ENCODE measurements around the gene ITGA4.

ITGA4 gene

GRCh38 chr2:181472990-181473389, 15.8 kb downstream of the ITGA4 start:
- peaks cover 15% of the 10 kb centered on the region for H3K36me3 ChIP-seq (ENCODE audit: insufficient read depth, low read length)
- no peaks in the 10 kb centered on the region for H3K27me3 ChIP-seq (ENCODE audit: control insufficient read depth, insufficient read depth, low read length)
- H3K4me3 ChIP-seq (ENCODE audit: low read length): no peak overlapping the region
- no peak overlapping the region for H3K9ac ChIP-seq (ENCODE audit: low read depth, low read length)
- H3K4me2 ChIP-seq (ENCODE audit: low read length): no peak overlapping the region
- H3K4me1 ChIP-seq (ENCODE audit: control insufficient read depth, insufficient read depth, low read length): peaks cover 3% of the 10 kb centered on the region
- H3K9me3 ChIP-seq (replicated peaks; ENCODE audit: low read length): no peaks in the 10 kb centered on the region

GRCh38 chr2:181474222-181474881, 17.2 kb downstream of the ITGA4 start:
- Histone ChIP-seq H3K4me1 (ENCODE audit: control insufficient read depth, insufficient read depth, low read length) (peaks cover 3% of the 10 kb centered on the region), H3K36me3 (ENCODE audit: insufficient read depth, low read length) (peaks cover 15% of the 10 kb centered on the region), H3K9ac (ENCODE audit: low read depth, low read length) (no peak overlapping the region)

DNA sequence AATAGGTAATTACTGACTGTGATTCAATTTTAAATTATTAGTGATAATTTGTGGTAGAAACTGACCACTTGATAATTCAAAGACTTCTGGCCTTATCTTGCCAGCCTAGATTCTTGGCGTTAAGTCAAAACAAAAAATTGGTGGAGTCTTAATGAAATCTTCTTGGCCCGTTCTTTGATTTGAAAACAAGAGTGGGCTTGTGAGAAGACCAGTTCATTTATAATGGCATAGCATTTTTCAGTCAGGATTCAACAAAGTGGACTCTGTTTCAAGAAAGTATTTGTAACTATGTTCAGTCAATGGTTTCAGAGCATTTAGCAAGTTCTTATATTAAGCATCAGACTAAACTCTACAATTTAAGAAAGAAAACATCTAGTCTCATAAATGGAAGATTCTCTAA, 26.0 kb downstream of the ITGA4 start:
- Histone ChIP-seq H3K4me3 (ENCODE audit: low read length) (no peak overlapping the region), H3K4me2 (ENCODE audit: low read length) (no peak overlapping the region), H3K27me3 (ENCODE audit: control insufficient read depth, insufficient read depth, low read length) (no peaks in the 10 kb centered on the region), H3K9me3 (replicated peaks; ENCODE audit: low read length) (no peaks in the 10 kb centered on the region), H3K9ac (ENCODE audit: low read depth, low read length) (no peak overlapping the region), H3K4me1 (ENCODE audit: control insufficient read depth, insufficient read depth, low read length) (no peaks in the 10 kb centered on the region), H3K36me3 (ENCODE audit: insufficient read depth, low read length) (peaks cover 38% of the 10 kb centered on the region)

More at GRCh38 chr2:181474222-181474881, 17.2 kb downstream of the ITGA4 start:
- H3K4me3 ChIP-seq (ENCODE audit: low read length): no peak overlapping the region
- no peaks in the 10 kb centered on the region for H3K27me3 ChIP-seq (ENCODE audit: control insufficient read depth, insufficient read depth, low read length)
- H3K4me2 ChIP-seq (ENCODE audit: low read length): no peak overlapping the region
- H3K9me3 ChIP-seq (replicated peaks; ENCODE audit: low read length): no peaks in the 10 kb centered on the region

GRCh38 chr2:181483876-181484275, 26.7 kb downstream of the ITGA4 start:
- peaks cover 38% of the 10 kb centered on the region for H3K36me3 ChIP-seq (ENCODE audit: insufficient read depth, low read length)
- no peak overlapping the region for H3K4me2 ChIP-seq (ENCODE audit: low read length)
- no peak overlapping the region for H3K4me3 ChIP-seq (ENCODE audit: low read length)
- no peaks in the 10 kb centered on the region for H3K4me1 ChIP-seq (ENCODE audit: control insufficient read depth, insufficient read depth, low read length)
- no peak overlapping the region for H3K9ac ChIP-seq (ENCODE audit: low read depth, low read length)
- H3K27me3 ChIP-seq (ENCODE audit: control insufficient read depth, insufficient read depth, low read length): no peaks in the 10 kb centered on the region
- no peaks in the 10 kb centered on the region for H3K9me3 ChIP-seq (replicated peaks; ENCODE audit: low read length)

GRCh38 chr2:181484851-181485637, 27.9 kb downstream of the ITGA4 start:
- peaks cover 38% of the 10 kb centered on the region for H3K36me3 ChIP-seq (ENCODE audit: insufficient read depth, low read length)
- H3K9ac ChIP-seq (ENCODE audit: low read depth, low read length): no peak overlapping the region
- no peaks in the 10 kb centered on the region for H3K9me3 ChIP-seq (replicated peaks; ENCODE audit: low read length)
- H3K4me1 ChIP-seq (ENCODE audit: control insufficient read depth, insufficient read depth, low read length): no peaks in the 10 kb centered on the region
- H3K4me3 ChIP-seq (ENCODE audit: low read length): no peak overlapping the region
- H3K27me3 ChIP-seq (ENCODE audit: control insufficient read depth, insufficient read depth, low read length): no peaks in the 10 kb centered on the region
- H3K4me2 ChIP-seq (ENCODE audit: low read length): no peak overlapping the region

DNA sequence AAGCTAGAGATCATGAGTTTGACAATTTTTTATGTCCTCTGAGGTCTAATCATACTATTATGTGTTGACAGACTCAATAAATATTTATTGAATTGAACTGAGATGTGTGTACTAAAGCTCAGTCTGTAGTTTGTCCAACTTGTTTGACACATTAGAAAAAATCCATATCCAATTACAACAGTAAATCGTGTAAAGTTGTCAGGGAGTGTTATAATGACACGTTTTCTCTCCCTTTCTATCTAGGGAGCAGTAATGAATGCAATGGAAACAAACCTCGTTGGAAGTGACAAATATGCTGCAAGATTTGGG, 28.4 kb downstream of the ITGA4 start:
- Histone ChIP-seq H3K9ac (ENCODE audit: low read depth, low read length) (no peak overlapping the region), H3K4me3 (ENCODE audit: low read length) (no peak overlapping the region), H3K27me3 (ENCODE audit: control insufficient read depth, insufficient read depth, low read length) (no peaks in the 10 kb centered on the region), H3K4me1 (ENCODE audit: control insufficient read depth, insufficient read depth, low read length) (no peaks in the 10 kb centered on the region), H3K9me3 (replicated peaks; ENCODE audit: low read length) (no peaks in the 10 kb centered on the region), H3K36me3 (ENCODE audit: insufficient read depth, low read length) (peaks cover 38% of the 10 kb centered on the region), H3K4me2 (ENCODE audit: low read length) (no peak overlapping the region)

GRCh38 chr2:181499231-181499630, 42.0 kb downstream of the ITGA4 start:
- Histone ChIP-seq H3K4me2 (ENCODE audit: low read length) (no peak overlapping the region), H3K27me3 (ENCODE audit: control insufficient read depth, insufficient read depth, low read length) (no peaks in the 10 kb centered on the region), H3K36me3 (ENCODE audit: insufficient read depth, low read length) (peaks cover 13% of the 10 kb centered on the region), H3K9ac (ENCODE audit: low read depth, low read length) (no peak overlapping the region), H3K4me1 (ENCODE audit: control insufficient read depth, insufficient read depth, low read length) (no peaks in the 10 kb centered on the region), H3K4me3 (ENCODE audit: low read length) (no peak overlapping the region), H3K9me3 (replicated peaks; ENCODE audit: low read length) (no peaks in the 10 kb centered on the region)

DNA sequence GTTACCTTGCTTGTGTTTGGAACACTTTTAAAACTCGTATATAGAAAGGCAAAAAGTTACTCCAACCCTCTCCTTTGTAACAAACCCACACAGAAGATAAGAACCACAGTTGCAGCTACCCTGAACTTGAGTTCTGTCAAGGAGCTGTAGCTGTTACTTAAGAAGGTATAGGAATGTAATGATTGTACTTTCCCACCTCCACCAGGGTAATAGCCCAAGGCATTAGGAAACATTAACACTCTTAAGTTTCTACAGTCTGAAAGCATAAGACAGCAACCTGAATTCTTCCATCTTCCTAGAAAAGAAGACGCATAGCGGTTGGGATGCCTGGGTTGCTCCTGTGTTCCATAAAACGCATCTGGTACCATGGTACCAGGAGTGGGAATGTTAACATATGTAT, 43.0 kb downstream of the ITGA4 start:
- Histone ChIP-seq H3K9me3 (replicated peaks; ENCODE audit: low read length) (no peaks in the 10 kb centered on the region), H3K27me3 (ENCODE audit: control insufficient read depth, insufficient read depth, low read length) (no peaks in the 10 kb centered on the region), H3K4me1 (ENCODE audit: control insufficient read depth, insufficient read depth, low read length) (no peaks in the 10 kb centered on the region), H3K36me3 (ENCODE audit: insufficient read depth, low read length) (peaks cover 13% of the 10 kb centered on the region), H3K4me3 (ENCODE audit: low read length) (no peak overlapping the region), H3K4me2 (ENCODE audit: low read length) (no peak overlapping the region), H3K9ac (ENCODE audit: low read depth, low read length) (no peak overlapping the region)

DNA sequence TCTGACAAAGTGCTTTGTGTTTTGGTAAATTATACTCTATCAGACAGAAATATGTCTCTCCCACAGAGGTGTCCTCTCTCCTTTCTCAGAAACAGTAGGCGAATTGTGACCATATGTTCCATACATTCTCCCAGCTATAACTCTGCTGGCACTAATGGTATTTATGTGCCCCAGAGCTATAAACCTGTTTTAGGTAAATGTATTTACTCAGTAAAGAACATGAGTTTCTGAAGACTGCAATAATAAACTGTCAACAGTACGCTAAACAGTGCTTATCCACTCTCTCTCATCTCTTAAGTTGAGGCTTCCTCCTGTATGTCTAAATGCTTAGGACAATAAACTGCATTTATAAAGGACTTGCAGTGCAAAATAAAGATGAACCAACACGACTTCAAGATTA, 58.5 kb downstream of the ITGA4 start:
- Histone ChIP-seq H3K4me1 (ENCODE audit: control insufficient read depth, insufficient read depth, low read length) (no peaks in the 10 kb centered on the region), H3K4me3 (ENCODE audit: low read length) (no peak overlapping the region), H3K36me3 (ENCODE audit: insufficient read depth, low read length) (peaks cover 26% of the 10 kb centered on the region), H3K9ac (ENCODE audit: low read depth, low read length) (no peak overlapping the region), H3K4me2 (ENCODE audit: low read length) (no peak overlapping the region), H3K9me3 (replicated peaks; ENCODE audit: low read length) (no peaks in the 10 kb centered on the region), H3K27me3 (ENCODE audit: control insufficient read depth, insufficient read depth, low read length) (no peaks in the 10 kb centered on the region)

DNA sequence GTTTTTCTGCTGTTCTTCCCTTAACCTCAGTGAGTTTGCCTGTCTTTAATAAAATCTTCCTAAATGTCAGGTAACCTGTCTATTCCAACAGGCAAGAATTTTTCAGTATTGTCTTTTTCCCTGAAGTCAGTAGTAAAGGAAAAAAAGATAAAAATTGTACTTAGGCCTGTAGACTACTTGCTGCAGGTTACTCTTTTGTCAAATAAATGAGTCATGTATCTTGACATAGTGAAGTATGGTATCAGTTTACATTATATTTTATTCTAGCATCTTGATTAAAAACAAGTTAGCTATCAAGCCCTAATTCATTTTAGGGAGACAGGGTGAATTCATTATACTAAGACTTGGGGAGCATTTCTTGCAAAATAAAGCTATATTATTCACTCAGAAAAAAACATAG, 59.8 kb downstream of the ITGA4 start:
- Histone ChIP-seq H3K9me3 (replicated peaks; ENCODE audit: low read length) (no peaks in the 10 kb centered on the region), H3K4me1 (ENCODE audit: control insufficient read depth, insufficient read depth, low read length) (no peaks in the 10 kb centered on the region), H3K9ac (ENCODE audit: low read depth, low read length) (no peak overlapping the region), H3K4me2 (ENCODE audit: low read length) (no peak overlapping the region), H3K27me3 (ENCODE audit: control insufficient read depth, insufficient read depth, low read length) (no peaks in the 10 kb centered on the region), H3K4me3 (ENCODE audit: low read length) (no peak overlapping the region), H3K36me3 (ENCODE audit: insufficient read depth, low read length) (peaks cover 24% of the 10 kb centered on the region)

GRCh38 chr2:181517685-181518301, 60.6 kb downstream of the ITGA4 start:
- Histone ChIP-seq H3K36me3 (ENCODE audit: insufficient read depth, low read length) (peaks cover 20% of the 10 kb centered on the region), H3K4me2 (ENCODE audit: low read length) (no peak overlapping the region), H3K9me3 (replicated peaks; ENCODE audit: low read length) (no peaks in the 10 kb centered on the region), H3K27me3 (ENCODE audit: control insufficient read depth, insufficient read depth, low read length) (no peaks in the 10 kb centered on the region), H3K4me1 (ENCODE audit: control insufficient read depth, insufficient read depth, low read length) (no peaks in the 10 kb centered on the region), H3K9ac (ENCODE audit: low read depth, low read length) (no peak overlapping the region), H3K4me3 (ENCODE audit: low read length) (no peak overlapping the region)

All from skeletal muscle satellite cell (primary cell).